ENCODE measurements around the gene ANKS6. TPM values are rescaled to one million over a fixed set of nuclear protein-coding genes. Genes with fewer than 3 reads are reported as not detected.

Gene ANKS6
- total and polyA plus RNA-seq, 2 of the 4 experiments (the other 2 are of a cell fraction), result 9.0 to 23.6 TPM

DNA sequence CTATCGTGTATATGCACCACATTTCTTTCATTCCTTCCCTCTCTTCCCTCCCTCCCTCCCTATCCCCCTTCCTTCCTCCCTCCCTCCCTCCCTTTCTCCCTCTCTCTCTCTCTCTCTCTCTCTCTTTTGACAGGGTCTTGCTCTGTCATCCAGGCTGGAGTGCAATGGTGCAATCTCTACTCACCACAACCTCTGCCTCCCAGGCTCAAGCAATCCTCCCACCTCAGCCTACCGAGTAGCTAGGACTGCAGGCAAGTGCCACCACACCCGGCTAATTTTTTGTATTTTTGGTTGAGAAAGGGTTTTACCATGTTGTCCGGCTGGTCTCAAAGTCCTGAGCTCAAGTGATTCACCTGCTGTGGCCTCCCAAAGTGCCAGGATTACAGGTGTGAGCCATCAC lies 1.1 kb upstream of the ANKS6 start:
- WGBS, 2 experiments (ENCODE audit: extremely low coverage in 2 of 2, insufficient read length in 1 of 2), result no CpG with 5 or more reads among the region's 4 CpGs
- Histone ChIP-seq H2BK15ac (ENCODE audit: low read depth, low read length) (no peak overlapping the region), H3K9ac (ENCODE audit: low read depth, low read length) (no peak overlapping the region), H3K14ac (replicated peaks; ENCODE audit: low read depth, low read length) (no peak overlapping the region), H2AFZ (replicated peaks; ENCODE audit: low read length, poor library complexity) (no peak overlapping the region), H3K4me3 (ENCODE audit: insufficient read depth, low read depth, low read length) (no peak overlapping the region), H3K56ac (ENCODE audit: extremely low read depth, insufficient read depth, low read length) (no peak overlapping the region), H3K4me1 (ENCODE audit: control insufficient read depth, insufficient read depth, low read length) (peaks cover 6% of the 10 kb centered on the region), H3K9me3 (ENCODE audit: control insufficient read depth, insufficient read depth, low read length) (no peaks in the 10 kb centered on the region; the same call in 1 of the 2 replicates), H4K5ac (ENCODE audit: low read depth, low read length) (no peak overlapping the region), H3K4me2 (ENCODE audit: low read depth, low read length) (no peak overlapping the region), H3K4ac (ENCODE audit: low read depth, low read length) (no peak overlapping the region), H2BK120ac (ENCODE audit: low read depth, low read length) (no peak overlapping the region), H2BK5ac (ENCODE audit: low read depth, low read length, poor library complexity, severe bottlenecking) (no peak overlapping the region), H3K9me1 (ENCODE audit: insufficient read depth, low read length) (0 out of 2 replicates have a peak, but pooled peaks cover 9% of the 10 kb centered on the region), H4K20me1 (ENCODE audit: insufficient read depth, low read length) (peaks cover 9% of the 10 kb centered on the region), H2AK5ac (ENCODE audit: low read depth, low read length) (no peak overlapping the region), H3K79me1 (ENCODE audit: low read depth in 1 of 2, low read length in 2 of 2) (peaks cover 17 to 20% of the 10 kb centered on the region in 2 experiments), H3K23ac (ENCODE audit: low read depth, low read length) (no peak overlapping the region), H3K27ac (ENCODE audit: insufficient read depth, low read length) (no peak overlapping the region), H4K91ac (ENCODE audit: insufficient read depth, low read depth, low read length) (no peak overlapping the region), H2BK20ac (ENCODE audit: low read depth, low read length) (no peak overlapping the region), H3K18ac (ENCODE audit: low read depth, low read length) (no peak overlapping the region), H4K8ac (ENCODE audit: low read depth in 2 of 2, low read length in 2 of 2) (no peak overlapping the region), H3K36me3 (ENCODE audit: control insufficient read depth, insufficient read depth, low read length) (no peaks in the 10 kb centered on the region), H3K27me3 (ENCODE audit: control insufficient read depth, insufficient read depth, low read length) (no peaks in the 10 kb centered on the region), H2AK9ac (replicated peaks; ENCODE audit: low read depth, low read length, poor library complexity) (no peak overlapping the region)
- DNase-seq, result no peak
- BruUV-seq (replicated peaks), result no TSS peak
- dilution Hi-C loops (cut with HindIII; ENCODE audit: low sequenced_read_pairs, unreplicated experiment) (no loop called here), in situ Hi-C loops (cut with MboI; ENCODE audit: low sequenced_read_pairs) (no loop called here), intact Hi-C loops (cut with micrococcal nuclease) (no loop called here)
- TF ChIP-seq BHLHE40 (IDR thresholded peaks at IDR 0.05; ENCODE audit: low read depth, low read length), result no peak
- TF ChIP-seq, protein P1, sequence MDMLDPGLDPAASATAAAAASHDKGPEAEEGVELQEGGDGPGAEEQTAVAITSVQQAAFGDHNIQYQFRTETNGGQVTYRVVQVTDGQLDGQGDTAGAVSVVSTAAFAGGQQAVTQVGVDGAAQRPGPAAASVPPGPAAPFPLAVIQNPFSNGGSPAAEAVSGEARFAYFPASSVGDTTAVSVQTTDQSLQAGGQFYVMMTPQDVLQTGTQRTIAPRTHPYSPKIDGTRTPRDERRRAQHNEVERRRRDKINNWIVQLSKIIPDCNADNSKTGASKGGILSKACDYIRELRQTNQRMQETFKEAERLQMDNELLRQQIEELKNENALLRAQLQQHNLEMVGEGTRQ (IDR thresholded peaks at IDR 0.05; ENCODE audit: low read depth, low read length), result no peak
- no peak for TF ChIP-seq MXI1 (IDR thresholded peaks at IDR 0.05; ENCODE audit: borderline replicate concordance, low read depth, low read length)
- TF ChIP-seq CHD1 (IDR thresholded peaks at IDR 0.05; ENCODE audit: low read depth, low read length), result no peak
- TF ChIP-seq RAD21 (IDR thresholded peaks at IDR 0.05; ENCODE audit: low read length), result no peak
- ChIA-PET CTCF (interaction anchor here (0.6 kb wide), 1 partner anchor 292 kb away, joined by 4 read pairs; no protein-coding TSS in a partner anchor), POLR2A (ENCODE audit: unreplicated experiment) (no interaction called here)
- no peak for ATAC-seq (ENCODE audit: low read depth)

Data from IMR-90 (cell line).